ENCODE measurements around the gene CRYGC. TPM values are rescaled to one million over a fixed set of nuclear protein-coding genes. Genes with fewer than 3 reads are reported as not detected.
"Not testable (repeated sequence)": the region's sequence is repeated elsewhere in the genome, so short reads cannot be mapped to it uniquely, and the experiment has no call there.

Gene CRYGC
- total RNA-seq, 1 donor: not detected

DNA sequence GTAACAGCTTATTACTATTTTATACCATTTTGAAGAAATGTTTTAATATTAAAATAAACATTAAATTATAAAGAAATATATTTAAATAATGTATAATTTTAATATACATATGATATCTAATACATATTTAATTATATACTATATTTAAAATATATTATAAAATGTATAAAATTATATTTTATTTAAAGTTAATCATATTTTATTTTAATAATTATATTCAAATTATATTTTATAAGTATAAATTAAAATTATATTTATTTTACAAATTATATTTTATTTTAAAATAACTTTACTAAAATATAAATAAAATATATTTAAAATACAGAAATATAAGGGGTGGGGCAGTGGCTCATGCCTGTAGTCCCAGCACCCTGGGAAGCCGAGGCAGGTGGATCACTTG, 7.4 kb downstream of the CRYGC start:
- Histone ChIP-seq H3K9me3 (ENCODE audit: low read depth, low read length) (no peaks in the 10 kb centered on the region), H3K4me1 (ENCODE audit: insufficient read depth, low read length) (no peaks in the 10 kb centered on the region), H4K20me1 (ENCODE audit: insufficient read depth, low read length) (no peaks in the 10 kb centered on the region), H3K4me3 (ENCODE audit: insufficient read depth, low read length) (no peak overlapping the region), H3K4me2 (ENCODE audit: insufficient read depth, low read length) (no peak overlapping the region), H3K79me2 (ENCODE audit: insufficient read depth, low read length) (no peaks in the 10 kb centered on the region), H2AFZ (ENCODE audit: low read length) (no peak overlapping the region), H3K27ac (ENCODE audit: low read depth, low read length) (no peak overlapping the region), H3K36me3 (ENCODE audit: insufficient read depth, low read length) (no peaks in the 10 kb centered on the region), H3K27me3 (ENCODE audit: insufficient read depth, low read length) (peaks cover 22% of the 10 kb centered on the region)
- no peak for DNase-seq (ENCODE audit: insufficient read length, low spot score, missing footprints)
- TF ChIP-seq, protein P1, sequence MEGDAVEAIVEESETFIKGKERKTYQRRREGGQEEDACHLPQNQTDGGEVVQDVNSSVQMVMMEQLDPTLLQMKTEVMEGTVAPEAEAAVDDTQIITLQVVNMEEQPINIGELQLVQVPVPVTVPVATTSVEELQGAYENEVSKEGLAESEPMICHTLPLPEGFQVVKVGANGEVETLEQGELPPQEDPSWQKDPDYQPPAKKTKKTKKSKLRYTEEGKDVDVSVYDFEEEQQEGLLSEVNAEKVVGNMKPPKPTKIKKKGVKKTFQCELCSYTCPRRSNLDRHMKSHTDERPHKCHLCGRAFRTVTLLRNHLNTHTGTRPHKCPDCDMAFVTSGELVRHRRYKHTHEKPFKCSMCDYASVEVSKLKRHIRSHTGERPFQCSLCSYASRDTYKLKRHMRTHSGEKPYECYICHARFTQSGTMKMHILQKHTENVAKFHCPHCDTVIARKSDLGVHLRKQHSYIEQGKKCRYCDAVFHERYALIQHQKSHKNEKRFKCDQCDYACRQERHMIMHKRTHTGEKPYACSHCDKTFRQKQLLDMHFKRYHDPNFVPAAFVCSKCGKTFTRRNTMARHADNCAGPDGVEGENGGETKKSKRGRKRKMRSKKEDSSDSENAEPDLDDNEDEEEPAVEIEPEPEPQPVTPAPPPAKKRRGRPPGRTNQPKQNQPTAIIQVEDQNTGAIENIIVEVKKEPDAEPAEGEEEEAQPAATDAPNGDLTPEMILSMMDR (IDR thresholded peaks at IDR 0.05; ENCODE audit: extremely low read depth, low read depth, low read length): no peak

DNA sequence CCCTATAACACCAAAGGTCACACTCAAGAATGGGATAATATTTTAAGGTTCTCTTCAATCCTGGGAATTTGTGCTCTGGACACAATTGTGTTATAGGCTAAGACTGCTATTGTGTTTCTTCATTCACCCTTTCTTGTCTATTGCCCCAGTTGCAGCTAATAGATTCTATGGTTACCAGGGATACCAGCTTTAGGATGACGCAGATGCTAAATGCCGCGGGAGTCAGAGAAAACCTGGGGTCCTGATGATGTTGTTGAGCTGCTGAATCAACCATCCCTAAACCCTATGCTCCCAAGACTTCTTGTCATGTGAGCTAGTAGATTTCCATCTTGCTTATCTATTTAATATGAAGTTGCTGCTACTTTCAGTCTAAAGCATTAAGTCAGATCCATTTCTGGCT, 10.7 kb downstream of the CRYGC start:
- no peaks in the 10 kb centered on the region for H4K20me1 ChIP-seq (ENCODE audit: insufficient read depth, low read length)
- no peak overlapping the region for H3K27ac ChIP-seq (ENCODE audit: low read depth, low read length)
- no peaks in the 10 kb centered on the region for H3K9me3 ChIP-seq (ENCODE audit: low read depth, low read length)
- H3K79me2 ChIP-seq (ENCODE audit: insufficient read depth, low read length): no peaks in the 10 kb centered on the region
- H3K4me1 ChIP-seq (ENCODE audit: insufficient read depth, low read length): no peaks in the 10 kb centered on the region
- no peak overlapping the region for H3K4me2 ChIP-seq (ENCODE audit: insufficient read depth, low read length)
- no peak overlapping the region for H3K4me3 ChIP-seq (ENCODE audit: insufficient read depth, low read length)
- no peak overlapping the region for H2AFZ ChIP-seq (ENCODE audit: low read length)
- DNase-seq (ENCODE audit: insufficient read length, low spot score, missing footprints): no peak
- H3K36me3 ChIP-seq (ENCODE audit: insufficient read depth, low read length): no peaks in the 10 kb centered on the region
- TF ChIP-seq, protein P1 (IDR thresholded peaks at IDR 0.05; ENCODE audit: extremely low read depth, low read depth, low read length): no peak
- peaks cover 8% of the 10 kb centered on the region for H3K27me3 ChIP-seq (ENCODE audit: insufficient read depth, low read length)

DNA sequence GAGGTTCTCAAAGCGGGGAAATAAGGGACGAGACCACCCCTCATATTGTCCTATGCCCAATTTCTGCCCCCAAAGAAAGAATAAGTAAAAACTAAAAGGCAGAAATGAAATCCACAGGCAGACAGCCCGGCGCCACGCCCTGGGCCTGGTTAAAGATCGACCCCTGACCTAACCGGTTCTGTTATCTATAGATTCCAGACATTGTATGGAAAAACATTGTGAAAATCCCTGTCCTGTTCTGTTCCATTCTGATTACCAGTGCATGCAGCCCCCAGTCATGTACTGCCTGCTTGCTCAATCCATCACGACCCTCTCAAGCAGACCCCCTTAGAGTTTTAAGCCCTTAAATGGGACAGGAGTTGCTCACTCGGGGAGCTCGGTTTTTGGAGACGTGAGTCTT, 12.2 kb downstream of the CRYGC start:
- peaks cover 14% of the 10 kb centered on the region for H3K27me3 ChIP-seq (ENCODE audit: insufficient read depth, low read length)
- not testable (repeated sequence) for H2AFZ ChIP-seq (ENCODE audit: low read length); H3K9me3 ChIP-seq (ENCODE audit: low read depth, low read length); H3K36me3 ChIP-seq (ENCODE audit: insufficient read depth, low read length); H3K4me3 ChIP-seq (ENCODE audit: insufficient read depth, low read length); H3K4me2 ChIP-seq (ENCODE audit: insufficient read depth, low read length); DNase-seq (ENCODE audit: insufficient read length, low spot score, missing footprints); H4K20me1 ChIP-seq (ENCODE audit: insufficient read depth, low read length); H3K27ac ChIP-seq (ENCODE audit: low read depth, low read length); H3K79me2 ChIP-seq (ENCODE audit: insufficient read depth, low read length); H3K4me1 ChIP-seq (ENCODE audit: insufficient read depth, low read length)

DNA sequence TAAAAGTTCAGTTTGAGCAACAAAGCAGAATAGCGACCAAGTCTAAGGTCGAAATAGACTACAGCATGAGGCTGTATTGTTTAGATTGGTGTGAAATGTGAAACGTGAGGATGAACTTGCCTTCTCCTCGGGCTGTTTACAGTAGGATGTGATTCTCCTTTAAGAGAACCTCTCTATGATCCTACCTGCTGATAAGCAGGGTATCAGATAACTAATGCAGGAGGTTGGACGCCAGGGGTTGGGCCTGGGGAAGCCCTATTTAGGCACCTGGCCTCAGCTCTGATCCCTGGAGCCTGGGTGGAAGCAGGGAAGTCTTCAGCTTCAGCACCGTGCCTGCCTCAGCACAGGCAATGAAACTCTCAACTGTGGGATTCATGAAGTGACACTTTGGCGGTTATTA, 16.7 kb downstream of the CRYGC start:
- Histone ChIP-seq H4K20me1 (ENCODE audit: insufficient read depth, low read length) (no peaks in the 10 kb centered on the region), H3K4me2 (ENCODE audit: insufficient read depth, low read length) (no peak overlapping the region), H3K9me3 (ENCODE audit: low read depth, low read length) (no peaks in the 10 kb centered on the region), H3K27me3 (ENCODE audit: insufficient read depth, low read length) (peaks cover 17% of the 10 kb centered on the region), H3K4me1 (ENCODE audit: insufficient read depth, low read length) (no peaks in the 10 kb centered on the region), H3K27ac (ENCODE audit: low read depth, low read length) (no peak overlapping the region), H3K4me3 (ENCODE audit: insufficient read depth, low read length) (no peak overlapping the region), H2AFZ (ENCODE audit: low read length) (no peak overlapping the region), H3K36me3 (ENCODE audit: insufficient read depth, low read length) (no peaks in the 10 kb centered on the region), H3K79me2 (ENCODE audit: insufficient read depth, low read length) (no peaks in the 10 kb centered on the region)
- no peak for DNase-seq (ENCODE audit: insufficient read length, low spot score, missing footprints)
- TF ChIP-seq, protein P1 (IDR thresholded peaks at IDR 0.05; ENCODE audit: extremely low read depth, low read depth, low read length): no peak

DNA sequence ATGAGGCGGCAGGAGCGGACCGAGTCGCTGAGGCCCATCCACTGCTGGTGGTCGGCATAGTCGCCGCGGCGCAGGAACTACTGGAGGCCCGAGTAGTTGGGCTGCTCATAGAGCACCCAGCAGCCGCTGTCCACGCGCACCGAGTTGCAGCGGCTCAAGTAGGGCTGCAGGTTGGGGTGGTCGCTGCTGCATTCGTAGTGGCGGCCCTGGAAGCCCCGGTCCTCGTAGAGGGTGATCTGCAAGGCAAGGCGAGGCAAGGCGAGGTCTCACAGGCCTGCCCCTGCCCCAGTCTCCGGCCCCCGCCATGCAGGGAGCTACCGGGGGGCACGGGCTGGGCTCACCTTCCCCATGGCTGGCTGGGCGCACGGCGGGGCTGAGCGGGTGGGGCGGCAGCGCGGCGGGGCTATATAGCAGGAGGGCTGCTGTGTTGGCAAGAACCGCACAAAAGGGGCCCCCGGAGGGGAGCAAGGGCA, 17.3 kb downstream of the CRYGC start:
- not testable (repeated sequence) for H3K36me3 ChIP-seq (ENCODE audit: insufficient read depth, low read length); H3K9me3 ChIP-seq (ENCODE audit: low read depth, low read length); H3K4me1 ChIP-seq (ENCODE audit: insufficient read depth, low read length); H3K4me3 ChIP-seq (ENCODE audit: insufficient read depth, low read length); H4K20me1 ChIP-seq (ENCODE audit: insufficient read depth, low read length); H3K79me2 ChIP-seq (ENCODE audit: insufficient read depth, low read length); H3K4me2 ChIP-seq (ENCODE audit: insufficient read depth, low read length); H2AFZ ChIP-seq (ENCODE audit: low read length); H3K27ac ChIP-seq (ENCODE audit: low read depth, low read length); DNase-seq (ENCODE audit: insufficient read length, low spot score, missing footprints)
- H3K27me3 ChIP-seq (ENCODE audit: insufficient read depth, low read length): peaks cover 17% of the 10 kb centered on the region

All from osteoblast (primary cell).